Measurements from ENCODE around the gene RPL18. TPM values are rescaled to one million over a fixed set of nuclear protein-coding genes. Genes with fewer than 3 reads are reported as not detected.

Gene RPL18
- polyA plus RNA-seq, 4 donors = 2,041 to 3,184 (median 2,596) TPM

DNA sequence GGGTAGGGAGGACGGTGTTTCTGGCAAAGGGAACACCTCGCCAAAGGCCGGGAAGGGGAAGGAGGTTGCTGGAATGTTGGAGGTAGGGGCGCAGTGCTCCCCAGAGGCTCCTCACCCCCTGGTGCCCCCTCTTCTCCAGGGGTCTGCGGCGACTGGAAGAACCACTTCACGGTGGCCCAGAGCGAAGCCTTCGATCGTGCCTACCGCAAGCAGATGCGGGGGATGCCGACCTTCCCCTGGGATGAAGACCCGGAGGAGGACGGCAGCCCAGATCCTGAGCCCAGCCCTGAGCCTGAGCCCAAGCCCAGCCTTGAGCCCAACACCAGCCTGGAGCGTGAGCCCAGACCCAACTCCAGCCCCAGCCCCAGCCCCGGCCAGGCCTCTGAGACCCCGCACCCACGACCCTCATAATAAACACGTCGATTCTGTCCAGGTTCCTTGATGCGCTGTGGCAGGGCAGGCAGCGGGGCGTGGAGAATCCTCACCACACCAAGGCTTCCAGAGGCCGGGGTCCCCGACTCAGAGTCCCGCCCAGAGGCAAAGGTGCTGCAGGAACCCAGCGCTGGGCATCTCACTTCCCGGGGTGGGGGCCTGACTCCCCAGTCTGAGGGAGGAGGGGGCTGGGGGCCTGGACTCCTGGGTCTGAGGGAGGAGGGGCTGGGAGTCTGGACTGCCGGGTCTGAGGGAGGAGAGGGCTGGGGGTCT, 19.8 kb downstream of the RPL18 start:
- Histone ChIP-seq H3K9me3 (ENCODE audit: control insufficient read depth in 2 of 2, insufficient read depth in 1 of 2, low read depth in 1 of 2, low read length in 1 of 2) (no peaks in the 10 kb centered on the region), H3K27ac (ENCODE audit: low read depth in 1 of 3, low read length in 2 of 3) (no peak overlapping the region), H3K4me1 (ENCODE audit: control insufficient read depth in 3 of 3, insufficient read depth in 2 of 3, low read depth in 1 of 3, low read length in 2 of 3) (peaks cover 0 to 15% (median 0%) of the 10 kb centered on the region in 3 donors), H3K27me3 (ENCODE audit: control insufficient read depth in 3 of 3, insufficient read depth in 3 of 3, low read length in 3 of 3) (no peaks in the 10 kb centered on the region), H3K36me3 (ENCODE audit: control insufficient read depth in 3 of 3, insufficient read depth in 2 of 3, low read depth in 1 of 3, low read length in 3 of 3) (peaks cover 0 to 37% (median 3%) of the 10 kb centered on the region in 3 donors), H3K4me3 (ENCODE audit: low read depth in 1 of 3, low read length in 3 of 3) (no peak overlapping the region)
- 71 to 75% (median 74%) methylated on average over 30 of the region's 30 CpGs for WGBS, 3 donors
- DNase-seq = no peak
- FAIRE-seq = no peak

DNA sequence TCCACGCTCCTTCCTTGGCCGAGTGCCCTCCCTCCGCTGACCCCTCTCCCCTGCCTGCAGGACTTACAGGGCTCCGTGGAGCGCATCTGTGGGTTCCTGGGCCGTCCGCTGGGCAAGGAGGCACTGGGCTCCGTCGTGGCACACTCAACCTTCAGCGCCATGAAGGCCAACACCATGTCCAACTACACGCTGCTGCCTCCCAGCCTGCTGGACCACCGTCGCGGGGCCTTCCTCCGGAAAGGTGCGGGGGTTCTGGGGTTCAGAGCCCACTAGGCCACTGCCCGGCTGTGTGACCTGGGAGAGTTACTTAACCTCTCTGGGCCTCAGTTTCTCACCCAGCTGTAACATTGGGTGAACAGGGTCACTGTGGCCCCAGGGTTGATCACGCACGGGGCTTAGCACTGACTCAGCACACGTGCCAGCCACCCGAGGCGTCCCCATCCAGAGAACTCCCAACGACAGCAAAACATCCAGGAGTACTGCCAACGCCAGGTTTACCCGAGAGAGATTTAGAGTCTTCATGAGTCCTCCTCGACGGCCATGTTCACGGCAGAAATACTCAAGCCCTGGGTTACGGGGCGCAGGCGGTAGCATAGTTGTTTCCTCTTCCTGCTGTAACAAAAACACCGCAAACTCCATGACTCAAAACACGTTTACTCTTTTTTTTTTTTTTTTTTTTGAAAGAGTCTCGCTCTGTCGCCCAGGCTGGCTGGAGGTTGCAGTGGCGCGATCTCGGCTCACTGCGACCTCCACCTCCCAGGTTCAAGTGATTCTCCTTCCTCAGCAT, 22.1 kb downstream of the RPL18 start:
- Histone ChIP-seq H3K4me3 (ENCODE audit: low read depth in 1 of 3, low read length in 3 of 3) (no peak overlapping the region), H3K4me1 (ENCODE audit: control insufficient read depth in 3 of 3, insufficient read depth in 2 of 3, low read depth in 1 of 3, low read length in 2 of 3) (peaks cover 0 to 5% (median 0%) of the 10 kb centered on the region in 3 donors), H3K36me3 (ENCODE audit: control insufficient read depth in 3 of 3, insufficient read depth in 2 of 3, low read depth in 1 of 3, low read length in 3 of 3) (peaks cover 0 to 20% (median 3%) of the 10 kb centered on the region in 3 donors), H3K27ac (ENCODE audit: low read depth in 1 of 3, low read length in 2 of 3) (no peak overlapping the region), H3K27me3 (ENCODE audit: control insufficient read depth in 3 of 3, insufficient read depth in 3 of 3, low read length in 3 of 3) (no peaks in the 10 kb centered on the region), H3K9me3 (ENCODE audit: control insufficient read depth in 2 of 2, insufficient read depth in 1 of 2, low read depth in 1 of 2, low read length in 1 of 2) (no peaks in the 10 kb centered on the region)
- WGBS, 3 donors = 78 to 88% (median 80%) methylated on average over 38 to 39 of the region's 39 CpGs
- DNase-seq (no peak), FAIRE-seq (no peak)

DNA sequence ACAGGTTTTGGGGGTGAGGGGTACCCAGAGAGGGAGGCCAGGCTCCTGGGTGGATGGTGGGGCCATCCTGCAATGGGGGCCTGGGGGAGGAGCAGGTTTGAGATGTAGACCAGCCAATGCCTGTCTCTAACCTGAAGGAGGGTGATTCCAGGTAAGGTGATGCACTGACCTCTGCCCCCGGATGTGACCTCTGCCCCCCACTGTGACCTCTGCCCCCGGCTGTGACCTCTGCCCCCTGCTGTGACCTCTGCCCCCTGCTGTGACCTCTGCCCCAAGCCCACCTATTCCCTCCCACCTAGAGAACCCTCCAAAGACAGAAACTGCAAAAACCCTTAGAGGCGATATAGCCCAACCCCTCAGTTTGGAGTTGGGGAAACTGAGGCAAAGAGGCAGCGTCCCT, 22.7 kb downstream of the RPL18 start:
- WGBS, 3 donors = 70 to 100% (median 81%) methylated on average over 2 to 4 of the region's 4 CpGs
- no peak for FAIRE-seq

DNA sequence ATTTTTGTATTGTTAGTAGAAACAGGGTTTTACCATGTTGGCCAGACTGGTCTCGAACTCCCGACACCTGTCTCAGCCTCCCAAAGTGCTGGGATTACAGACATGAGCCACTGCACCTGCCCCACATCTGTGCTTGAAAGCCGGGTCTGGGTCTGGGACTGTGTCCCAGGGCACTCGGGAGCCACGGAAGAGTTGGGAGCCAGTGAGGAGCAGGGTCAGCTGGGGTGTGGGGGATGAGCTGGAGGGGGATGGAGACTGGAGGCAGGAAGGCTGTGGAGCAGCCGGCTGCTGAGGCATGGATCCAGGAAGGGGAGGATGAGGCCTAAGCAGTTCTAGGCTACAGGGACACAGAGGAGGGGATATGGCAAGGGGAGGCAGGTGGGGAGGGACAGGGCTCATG, 23.1 kb downstream of the RPL18 start:
- WGBS, 3 donors = 71 to 77% (median 73%) methylated on average over 5 to 6 of the region's 6 CpGs
- FAIRE-seq (no peak), DNase-seq (no peak)
- no peaks in the 10 kb centered on the region for H3K27me3 ChIP-seq (ENCODE audit: control insufficient read depth in 3 of 3, insufficient read depth in 3 of 3, low read length in 3 of 3)
- no peaks in the 10 kb centered on the region for H3K9me3 ChIP-seq (ENCODE audit: control insufficient read depth in 2 of 2, insufficient read depth in 1 of 2, low read depth in 1 of 2, low read length in 1 of 2)
- no peak overlapping the region for H3K4me3 ChIP-seq (ENCODE audit: low read depth in 1 of 3, low read length in 3 of 3)
- no peak overlapping the region for H3K27ac ChIP-seq (ENCODE audit: low read depth in 1 of 3, low read length in 2 of 3)
- peaks cover 0 to 10% (median 0%) of the 10 kb centered on the region in 3 donors for H3K36me3 ChIP-seq (ENCODE audit: control insufficient read depth in 3 of 3, insufficient read depth in 2 of 3, low read depth in 1 of 3, low read length in 3 of 3)
- peaks cover 0 to under 1% (median 0%) of the 10 kb centered on the region in 3 donors for H3K4me1 ChIP-seq (ENCODE audit: control insufficient read depth in 3 of 3, insufficient read depth in 2 of 3, low read depth in 1 of 3, low read length in 2 of 3)

More for the DNA sequence above, 22.7 kb downstream of the RPL18 start:
- no peak overlapping the region for H3K4me3 ChIP-seq (ENCODE audit: low read depth in 1 of 3, low read length in 3 of 3)
- no peak overlapping the region for H3K27ac ChIP-seq (ENCODE audit: low read depth in 1 of 3, low read length in 2 of 3)
- H3K4me1 ChIP-seq (ENCODE audit: control insufficient read depth in 3 of 3, insufficient read depth in 2 of 3, low read depth in 1 of 3, low read length in 2 of 3) = peaks cover 0 to 5% (median 0%) of the 10 kb centered on the region in 3 donors
- no peak for DNase-seq
- H3K9me3 ChIP-seq (ENCODE audit: control insufficient read depth in 2 of 2, insufficient read depth in 1 of 2, low read depth in 1 of 2, low read length in 1 of 2) = no peaks in the 10 kb centered on the region
- H3K27me3 ChIP-seq (ENCODE audit: control insufficient read depth in 3 of 3, insufficient read depth in 3 of 3, low read length in 3 of 3) = no peaks in the 10 kb centered on the region
- peaks cover 0 to 14% (median 3%) of the 10 kb centered on the region in 3 donors for H3K36me3 ChIP-seq (ENCODE audit: control insufficient read depth in 3 of 3, insufficient read depth in 2 of 3, low read depth in 1 of 3, low read length in 3 of 3)

DNA sequence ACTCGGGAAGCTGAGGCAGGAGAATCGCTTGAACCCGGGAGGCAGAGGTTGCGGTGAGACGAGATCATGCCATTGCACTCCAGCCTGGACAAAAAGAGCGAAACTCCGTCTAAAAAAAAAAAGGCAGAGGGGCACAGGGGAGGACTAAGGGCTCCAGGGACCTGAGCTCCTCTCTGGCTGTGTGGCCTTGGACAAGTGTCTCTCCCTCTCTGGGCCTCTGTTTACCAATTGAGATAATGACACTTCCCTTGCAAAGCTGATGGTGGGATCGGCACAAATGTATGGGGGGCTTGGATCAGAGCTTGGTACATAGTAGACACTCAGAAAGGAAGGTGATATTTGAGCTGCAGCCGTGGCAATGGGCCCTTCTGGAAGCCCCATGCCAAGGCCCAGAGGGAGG, 23.8 kb downstream of the RPL18 start:
- Histone ChIP-seq H3K27me3 (ENCODE audit: control insufficient read depth in 3 of 3, insufficient read depth in 3 of 3, low read length in 3 of 3) (no peaks in the 10 kb centered on the region), H3K4me3 (ENCODE audit: low read depth in 1 of 3, low read length in 3 of 3) (no peak overlapping the region), H3K4me1 (ENCODE audit: control insufficient read depth in 3 of 3, insufficient read depth in 2 of 3, low read depth in 1 of 3, low read length in 2 of 3) (no peaks in the 10 kb centered on the region), H3K27ac (ENCODE audit: low read depth in 1 of 3, low read length in 2 of 3) (no peak overlapping the region), H3K9me3 (ENCODE audit: control insufficient read depth in 2 of 2, insufficient read depth in 1 of 2, low read depth in 1 of 2, low read length in 1 of 2) (no peaks in the 10 kb centered on the region), H3K36me3 (ENCODE audit: control insufficient read depth in 3 of 3, insufficient read depth in 2 of 3, low read depth in 1 of 3, low read length in 3 of 3) (peaks cover 0 to 4% (median 0%) of the 10 kb centered on the region in 3 donors)
- 81 to 88% (median 86%) methylated on average over 9 of the region's 9 CpGs for whole genome bisulfite sequencing, 3 donors
- DNase-seq (no peak), FAIRE-seq (no peak)

DNA sequence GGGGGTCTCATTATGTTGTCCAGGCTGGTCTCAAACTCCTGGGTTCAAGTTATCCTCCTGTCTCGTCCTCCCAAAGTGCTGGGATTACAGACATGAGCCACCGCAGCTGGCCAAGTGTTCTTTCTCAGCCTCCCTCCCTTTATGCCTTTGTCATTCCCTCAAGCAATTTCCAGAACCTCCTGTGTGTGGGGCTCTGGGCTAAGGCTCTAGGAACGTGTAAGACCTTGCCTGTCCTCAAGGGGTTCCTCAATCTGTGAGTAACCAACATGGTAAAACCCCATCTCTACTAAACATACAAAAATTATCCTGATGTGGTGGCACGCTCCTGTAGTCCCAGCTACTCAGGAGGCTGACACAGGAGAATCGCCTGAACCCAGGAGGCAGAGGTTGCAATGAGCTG, 28.0 kb downstream of the RPL18 start:
- Histone ChIP-seq H3K9me3 (ENCODE audit: control insufficient read depth in 2 of 2, insufficient read depth in 1 of 2, low read depth in 1 of 2, low read length in 1 of 2) (no peaks in the 10 kb centered on the region), H3K4me3 (ENCODE audit: low read depth in 1 of 3, low read length in 3 of 3) (no peak overlapping the region), H3K4me1 (ENCODE audit: control insufficient read depth in 3 of 3, insufficient read depth in 2 of 3, low read depth in 1 of 3, low read length in 2 of 3) (peaks cover 0 to 3% (median 0%) of the 10 kb centered on the region in 3 donors), H3K27me3 (ENCODE audit: control insufficient read depth in 3 of 3, insufficient read depth in 3 of 3, low read length in 3 of 3) (no peaks in the 10 kb centered on the region), H3K36me3 (ENCODE audit: control insufficient read depth in 3 of 3, insufficient read depth in 2 of 3, low read depth in 1 of 3, low read length in 3 of 3) (no peaks in the 10 kb centered on the region), H3K27ac (ENCODE audit: low read depth in 1 of 3, low read length in 2 of 3) (no peak overlapping the region)
- WGBS, 3 donors = 80 to 95% (median 92%) methylated on average over 5 of the region's 5 CpGs
- no peak for FAIRE-seq
- no peak for DNase-seq

DNA sequence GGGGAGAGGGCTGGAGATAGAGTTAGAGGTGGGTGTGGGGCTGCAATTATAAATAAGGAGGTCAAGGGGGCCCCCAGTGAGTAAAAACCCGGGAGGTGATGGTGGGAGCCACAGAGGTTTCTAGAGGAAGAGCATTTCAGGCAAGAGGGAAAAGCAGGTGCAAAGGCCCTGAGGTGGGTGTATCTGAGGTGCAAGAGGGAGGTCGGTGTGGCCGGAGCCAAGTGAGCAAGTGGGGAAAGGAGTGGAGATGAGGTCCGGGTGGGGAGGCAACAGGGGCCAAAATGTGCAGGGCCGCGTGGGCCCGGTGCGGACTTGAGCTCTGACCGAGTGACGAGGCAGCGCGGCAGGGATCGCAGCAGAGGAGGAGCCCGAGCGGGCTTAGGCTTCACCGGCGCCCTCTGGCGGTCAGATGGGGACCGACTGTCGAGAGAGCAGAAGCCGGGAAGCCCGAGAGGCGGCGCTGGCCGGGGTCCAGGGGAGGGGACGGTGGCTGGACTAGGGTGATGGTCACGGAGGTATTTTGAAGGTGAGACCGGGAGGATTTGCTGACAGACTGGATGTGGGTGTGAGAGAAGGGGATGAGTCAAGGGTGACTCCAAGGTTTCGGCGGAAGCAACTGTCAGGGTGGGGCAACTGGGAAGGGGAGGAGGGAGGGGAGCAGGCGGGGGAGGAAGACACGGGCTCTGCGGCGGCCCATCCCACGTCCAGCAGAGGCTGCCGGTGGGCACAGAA, 30.1 kb downstream of the RPL18 start:
- Histone ChIP-seq H3K36me3 (ENCODE audit: control insufficient read depth in 3 of 3, insufficient read depth in 2 of 3, low read depth in 1 of 3, low read length in 3 of 3) (no peaks in the 10 kb centered on the region), H3K27me3 (ENCODE audit: control insufficient read depth in 3 of 3, insufficient read depth in 3 of 3, low read length in 3 of 3) (no peaks in the 10 kb centered on the region), H3K27ac (ENCODE audit: low read depth in 1 of 3, low read length in 2 of 3) (no peak overlapping the region), H3K4me1 (ENCODE audit: control insufficient read depth in 3 of 3, insufficient read depth in 2 of 3, low read depth in 1 of 3, low read length in 2 of 3) (peaks cover 0 to 6% (median 0%) of the 10 kb centered on the region in 3 donors), H3K9me3 (ENCODE audit: control insufficient read depth in 2 of 2, insufficient read depth in 1 of 2, low read depth in 1 of 2, low read length in 1 of 2) (peaks cover 0 to 8% of the 10 kb centered on the region in 2 donors), H3K4me3 (ENCODE audit: low read depth in 1 of 3, low read length in 3 of 3) (peak overlapping the region in 2 of 3 donors; percentile 19)
- 3 to 5% (median 4%) methylated on average over 36 of the region's 36 CpGs for WGBS, 3 donors
- peak; percentile 87 to 95 for DNase-seq
- no peak for FAIRE-seq

DNA sequence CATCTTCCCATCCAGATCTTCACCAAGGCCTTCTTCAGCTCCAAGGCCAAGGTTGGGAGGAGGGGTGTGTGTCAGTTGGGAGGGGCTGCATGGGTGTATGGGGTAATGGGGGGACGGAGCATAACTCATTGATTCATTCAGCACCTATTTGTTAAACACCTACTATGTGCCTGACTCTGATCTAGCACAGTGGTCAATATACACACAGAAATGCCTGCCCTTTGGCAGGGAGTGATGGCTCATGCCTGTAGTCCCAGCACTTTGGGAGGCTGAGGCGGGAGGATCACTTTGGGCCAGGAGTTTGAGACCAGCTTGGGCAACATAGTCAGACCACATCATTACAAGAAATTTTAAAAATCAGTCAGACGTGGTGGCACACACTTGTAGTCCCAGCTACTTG, 31.6 kb downstream of the RPL18 start:
- Histone ChIP-seq H3K27ac (ENCODE audit: low read depth in 1 of 3, low read length in 2 of 3) (no peak overlapping the region), H3K4me3 (ENCODE audit: low read depth in 1 of 3, low read length in 3 of 3) (no peak overlapping the region), H3K4me1 (ENCODE audit: control insufficient read depth in 3 of 3, insufficient read depth in 2 of 3, low read depth in 1 of 3, low read length in 2 of 3) (peaks cover 0 to 6% (median 0%) of the 10 kb centered on the region in 3 donors), H3K27me3 (ENCODE audit: control insufficient read depth in 3 of 3, insufficient read depth in 3 of 3, low read length in 3 of 3) (no peaks in the 10 kb centered on the region), H3K9me3 (ENCODE audit: control insufficient read depth in 2 of 2, insufficient read depth in 1 of 2, low read depth in 1 of 2, low read length in 1 of 2) (peaks cover 0 to 8% of the 10 kb centered on the region in 2 donors), H3K36me3 (ENCODE audit: control insufficient read depth in 3 of 3, insufficient read depth in 2 of 3, low read depth in 1 of 3, low read length in 3 of 3) (no peaks in the 10 kb centered on the region)
- 88 to 92% (median 91%) methylated on average over 3 of the region's 3 CpGs for WGBS, 3 donors
- DNase-seq = no peak
- no peak for FAIRE-seq

Data from small intestine (tissue), 7 donors.